OCI-LY3 (cell line): ENCODE data around the gene TMEM209.

ENCODE experiments used
- CTCF ChIP-seq: fragments of 200-600, 300-600 bp; sonication (generic); IDR thresholded peaks from 2 replicates; pipeline ENCODE4 v1.5.1; 2014; ENCODE audit warnings: antibody characterized with exemption, low read length, low read depth
- EZH2phosphoT487 ChIP-seq: fragments of 200-600 bp; shearing (Covaris generic); IDR thresholded peaks from 2 replicates; pipeline ENCODE4 v1.6.1; 2018; ENCODE audit warnings: antibody characterized with exemption, mixed run types, low read depth

- TF ChIP-seq EZH2phosphoT487 (no peak), CTCF (no peak)
Measured at GRCh38 chr7:130227883-130228575, 22.8 kb upstream of the TMEM209 start.
